DMS53 treated with DMSO at 0.1 percent for 48 hours (cell line): ENCODE results near the gene FBXW8.

Source experiments
- DNase-seq: peaks from one replicate; lab custom pipeline; 2025; ENCODE audit not compliant: unreplicated experiment; lab: John Stamatoyannopoulos, UW

The FBXW8 gene

GRCh38 chr12:116955382-116956021 lies 44.8 kb downstream of the FBXW8 start:
- DNase-seq, result peak; percentile 31

DNA sequence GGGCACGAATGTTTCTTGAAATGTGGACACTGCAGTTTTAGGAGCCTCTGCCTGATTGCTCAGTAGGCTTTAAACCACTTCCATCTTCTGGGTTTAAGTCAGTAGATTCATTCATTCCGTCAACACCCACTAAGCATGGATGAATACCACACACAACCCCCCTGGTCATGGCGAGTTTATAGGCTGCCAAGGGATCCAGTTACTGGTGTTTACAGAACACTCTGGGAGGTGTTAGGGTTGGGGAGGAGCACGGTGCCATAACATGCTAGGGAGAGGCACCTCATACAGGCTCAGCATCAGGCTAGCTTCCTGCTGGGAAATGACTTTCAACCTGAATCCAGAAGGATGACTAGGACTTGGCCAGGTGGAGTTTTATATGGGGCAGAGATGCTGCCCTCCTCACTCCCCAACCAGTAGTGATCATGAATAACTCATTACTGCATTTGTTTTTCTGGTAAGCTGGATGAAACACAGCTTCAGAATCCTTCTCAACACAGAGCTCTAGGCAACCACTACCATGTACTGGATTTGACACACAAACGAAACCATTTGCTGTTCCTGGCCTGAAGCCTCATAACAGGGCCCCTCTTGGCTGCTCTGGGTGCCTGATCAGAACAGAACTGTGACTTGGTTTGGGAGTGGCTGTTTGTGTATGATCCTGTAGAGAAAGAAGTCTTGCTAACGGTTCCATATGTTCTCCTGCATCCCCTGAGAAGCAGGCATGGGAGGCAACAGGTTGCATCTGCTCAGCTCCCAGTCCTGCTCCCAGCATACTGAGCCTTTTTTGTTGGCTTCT lies 47.9 kb downstream of the FBXW8 start:
- DNase-seq, result no peak

DNA sequence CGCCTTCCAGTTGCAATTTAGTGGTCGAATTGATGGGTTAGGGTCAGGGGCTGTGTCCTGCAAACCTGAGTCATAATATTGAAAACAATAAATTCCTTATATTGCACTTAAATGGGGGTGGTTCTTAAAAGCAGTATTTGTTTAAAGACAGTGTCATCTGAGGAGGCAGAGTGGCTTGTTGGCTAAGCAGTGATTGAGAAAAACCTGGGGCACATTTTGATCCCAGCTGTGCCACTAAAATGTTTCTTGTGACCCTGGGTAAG lies 48.4 kb downstream of the FBXW8 start:
- no peak for DNase-seq

DNA sequence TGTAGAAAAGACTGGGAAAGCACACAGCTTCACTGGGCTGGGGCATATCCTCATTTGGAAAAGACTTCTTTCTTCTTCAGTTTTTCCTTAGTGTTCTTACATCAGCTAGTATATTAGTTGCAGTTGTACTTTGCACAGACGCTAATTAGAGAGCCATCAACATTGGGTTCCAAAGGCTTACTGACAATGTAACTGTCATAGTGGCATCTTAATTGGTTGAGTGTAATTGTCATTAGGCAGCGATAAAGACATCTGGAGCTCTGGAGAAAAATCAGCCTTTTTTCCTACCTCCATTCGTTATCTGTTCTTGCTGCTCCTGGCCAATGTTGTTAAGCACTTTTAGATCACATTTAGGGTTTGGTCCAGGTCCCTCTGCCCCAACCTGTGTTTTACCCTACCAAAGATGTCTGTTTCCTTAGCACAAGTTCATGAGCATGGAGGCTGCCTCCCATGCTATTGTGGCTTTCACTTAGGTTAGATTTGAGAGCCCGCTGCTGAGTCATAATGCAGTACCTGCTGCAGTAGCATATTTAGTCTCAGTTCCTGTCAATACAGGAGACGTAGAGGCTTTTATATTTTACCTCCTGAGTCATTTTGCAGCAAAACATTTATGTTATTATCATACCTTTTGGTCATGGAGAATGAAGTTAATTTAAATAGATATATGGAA lies 49.2 kb downstream of the FBXW8 start:
- DNase-seq, result no peak

- no peak for DNase-seq
Measured at GRCh38 chr12:116962197-116962596, 51.4 kb downstream of the FBXW8 start.

DNA sequence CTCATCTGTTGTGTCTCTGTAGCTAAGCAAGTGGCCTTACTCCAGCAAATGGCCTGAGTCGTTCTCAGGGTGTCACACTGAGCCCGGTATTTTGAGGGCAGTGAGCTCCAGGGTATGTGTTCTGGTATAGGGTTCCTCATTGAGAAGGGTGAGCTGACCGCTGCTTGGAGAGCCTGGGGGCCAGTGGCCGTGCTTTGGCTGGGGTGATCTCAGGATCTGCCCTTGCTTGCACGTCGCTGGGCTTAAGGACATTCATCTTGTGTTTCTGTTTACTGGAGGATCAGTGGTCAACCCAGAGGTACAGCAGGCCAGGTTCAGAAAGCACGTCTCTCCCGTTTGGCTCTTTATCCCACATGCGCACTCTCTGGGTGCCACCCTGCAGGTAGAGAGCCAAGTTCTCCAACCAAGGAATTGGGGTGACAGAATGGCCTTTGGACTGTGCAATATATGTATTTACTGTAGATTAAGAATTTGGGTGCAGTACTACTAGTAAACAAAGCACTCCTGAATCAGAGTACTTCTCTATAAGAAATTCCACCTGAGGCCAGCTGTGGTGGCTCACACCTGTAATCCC lies 52.1 kb downstream of the FBXW8 start:
- DNase-seq, result no peak

DNA sequence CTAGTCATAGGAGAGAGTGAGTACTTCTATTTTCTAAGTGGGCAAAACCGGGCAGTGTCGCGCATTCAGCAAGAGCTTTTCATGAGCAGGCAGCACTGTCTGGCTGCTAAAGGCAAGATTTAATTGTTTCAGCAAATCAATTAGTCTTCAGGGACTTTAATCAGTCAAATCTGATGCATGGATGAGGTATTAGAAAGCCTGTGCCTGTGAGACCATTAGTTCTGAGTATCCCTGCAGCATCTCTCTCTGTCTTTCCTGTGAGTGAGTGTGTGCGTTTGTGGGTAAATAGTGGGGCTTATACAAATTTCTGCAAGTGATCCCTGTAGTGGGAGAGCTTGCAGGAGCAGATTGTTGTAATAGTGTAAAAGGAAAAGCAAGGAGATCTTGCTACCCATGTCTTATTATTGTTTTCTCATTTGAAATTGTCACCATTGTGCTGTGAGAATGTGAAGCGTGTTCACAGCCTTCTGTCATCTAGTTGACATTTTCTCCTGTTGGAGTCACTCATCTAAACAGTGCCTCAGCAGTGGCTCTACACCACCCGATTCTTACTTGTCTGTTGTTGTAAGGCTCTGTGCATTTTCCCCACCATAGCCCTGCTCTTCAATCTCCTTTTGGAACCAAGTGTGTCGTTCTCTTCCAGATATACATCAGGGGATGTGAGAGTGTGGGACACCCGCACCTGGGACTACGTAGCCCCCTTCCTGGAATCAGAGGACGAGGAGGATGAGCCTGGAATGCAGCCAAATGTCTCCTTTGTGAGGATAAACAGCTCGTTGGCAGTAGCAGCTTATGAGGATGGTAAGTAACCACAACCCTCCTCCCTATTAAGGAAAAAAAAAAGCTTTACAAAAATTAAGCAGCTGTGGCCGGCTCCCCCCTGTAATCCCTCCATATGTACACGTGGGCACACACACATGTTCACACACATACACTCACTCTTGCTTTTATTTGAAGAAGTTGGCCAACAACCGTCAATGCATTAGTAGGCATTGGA lies 53.6 kb downstream of the FBXW8 start:
- DNase-seq, result no peak

DNA sequence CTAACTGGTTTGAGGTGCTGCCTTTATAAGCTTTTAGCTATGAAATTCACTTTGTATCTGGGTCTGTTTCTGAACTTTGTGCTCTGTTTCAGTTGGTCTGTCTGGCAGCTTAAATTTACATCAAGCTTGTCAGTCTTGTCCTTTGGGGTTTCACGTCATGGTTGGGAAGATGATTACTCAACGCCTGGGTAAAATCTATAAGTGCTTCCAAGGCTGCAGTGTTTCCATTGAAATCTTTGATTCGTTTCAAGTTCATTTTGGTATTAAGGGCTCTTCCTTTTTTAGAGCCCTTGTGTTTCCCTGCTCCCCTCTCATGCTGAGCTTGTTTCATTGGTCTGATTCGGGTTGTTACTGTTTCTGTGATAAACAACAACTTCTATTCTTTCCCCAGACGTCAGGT lies 58.2 kb downstream of the FBXW8 start:
- DNase-seq, result no peak

DNA sequence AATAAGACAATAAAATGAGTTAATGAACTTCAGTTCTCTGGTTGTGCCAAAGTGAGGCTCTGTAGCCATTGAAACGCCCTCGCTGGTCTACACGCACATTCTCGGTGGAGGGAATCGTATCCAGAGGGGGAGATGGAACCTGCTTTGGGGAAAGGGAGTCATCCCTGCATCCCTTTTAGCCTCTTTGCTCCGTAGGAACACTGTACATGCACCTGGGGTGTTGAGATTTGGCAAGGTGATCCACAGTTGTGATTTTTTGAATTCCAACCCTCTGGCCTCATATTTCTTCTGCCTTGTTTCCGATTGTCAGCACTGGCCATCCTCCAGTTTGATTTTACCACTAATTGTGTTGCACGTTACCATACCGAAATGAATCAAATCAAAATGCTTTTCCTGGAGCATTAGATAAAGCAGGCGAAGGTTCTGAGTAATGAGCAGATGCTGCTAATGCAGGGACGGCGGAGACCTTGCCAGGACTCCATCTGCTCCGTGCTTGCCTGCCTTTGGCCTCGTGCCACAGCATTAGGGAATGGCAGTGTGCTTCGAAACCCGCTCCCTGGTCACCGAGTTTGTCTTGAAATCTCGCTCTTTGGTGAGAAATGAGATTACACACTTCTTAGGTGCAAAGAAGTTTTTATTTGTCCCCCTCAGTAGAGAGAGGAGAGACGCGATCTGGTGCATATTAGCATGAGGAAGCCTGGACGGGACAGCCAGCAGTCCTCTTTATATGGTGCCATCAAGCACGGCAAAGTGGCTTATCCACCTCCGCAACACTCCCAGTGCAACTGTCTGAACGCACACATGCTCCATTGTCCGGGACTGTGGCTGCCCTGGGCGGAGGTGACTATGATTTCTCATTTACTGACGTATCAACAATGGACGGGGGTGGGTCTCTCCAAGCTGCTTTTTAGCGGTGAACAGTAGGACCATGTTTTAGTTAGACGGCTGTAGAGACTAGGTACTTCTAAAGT lies 59.1 kb downstream of the FBXW8 start:
- DNase-seq, result no peak

DNA sequence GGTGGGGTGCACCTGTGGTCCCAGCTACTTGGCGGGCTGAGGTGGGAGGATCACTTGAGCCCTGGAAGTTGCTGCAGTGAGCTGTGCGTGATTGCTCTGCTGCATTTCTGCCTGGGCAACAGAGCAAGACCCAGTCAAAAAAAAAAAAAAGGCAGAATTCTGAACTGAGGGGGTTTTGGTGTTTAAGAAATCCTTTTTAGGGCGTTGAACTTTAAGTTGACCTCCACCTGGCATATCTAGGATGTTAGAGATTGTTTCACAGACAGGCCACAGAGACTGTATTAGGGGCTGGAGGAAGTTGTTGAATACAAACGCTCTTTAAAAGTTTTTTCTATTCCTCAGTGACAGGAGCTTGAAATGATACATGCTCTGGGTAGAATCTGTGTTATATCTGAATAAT lies 60.5 kb downstream of the FBXW8 start:
- DNase-seq, result no peak

GRCh38 chr12:116975779-116976393 lies 65.1 kb downstream of the FBXW8 start:
- DNase-seq, result no peak

DNA sequence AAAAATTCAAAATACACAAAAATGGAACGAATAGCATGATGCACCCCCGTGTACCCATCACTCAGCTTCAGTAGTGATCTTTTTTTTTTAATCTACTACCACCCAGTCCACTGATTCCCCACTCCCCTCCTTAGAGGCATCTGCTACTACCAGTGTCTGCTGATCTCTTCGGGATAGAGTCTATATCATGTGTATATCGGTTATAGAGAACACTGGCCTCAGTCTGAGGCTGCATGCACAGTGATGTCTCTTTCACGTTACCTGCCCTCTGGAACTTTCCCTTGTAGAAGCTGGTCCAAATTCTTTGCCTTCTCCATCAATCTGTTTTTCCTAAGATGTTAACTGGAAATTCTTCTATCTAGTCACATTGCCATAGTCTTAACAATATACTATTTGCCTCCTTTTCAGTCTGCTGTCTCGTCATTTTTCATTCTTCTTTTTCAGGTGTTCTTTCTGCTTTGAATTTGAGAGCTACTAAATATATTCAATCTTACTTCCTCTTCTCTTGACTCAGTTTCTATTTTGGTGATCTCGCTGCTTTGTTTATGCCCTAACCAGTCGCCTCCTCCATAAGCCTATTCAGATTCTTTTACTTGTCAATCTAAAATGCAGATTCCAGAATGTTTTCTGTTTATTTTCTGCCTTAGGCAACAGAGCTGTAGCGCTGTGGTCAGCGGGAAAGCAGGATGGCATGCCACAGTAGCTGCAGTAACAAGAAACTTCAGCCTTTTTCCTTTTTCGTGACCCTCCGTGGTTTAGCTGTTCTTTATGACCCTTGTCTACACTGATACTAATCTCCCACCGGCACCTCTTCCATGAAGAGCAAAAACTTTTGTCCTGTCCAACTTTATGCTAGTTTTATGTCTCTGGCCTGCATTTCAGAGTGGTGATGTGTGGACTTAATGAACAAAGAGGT lies 67.0 kb downstream of the FBXW8 start:
- no peak for DNase-seq

GRCh38 chr12:116978791-116979508 lies 68.2 kb downstream of the FBXW8 start:
- no peak for DNase-seq

DNA sequence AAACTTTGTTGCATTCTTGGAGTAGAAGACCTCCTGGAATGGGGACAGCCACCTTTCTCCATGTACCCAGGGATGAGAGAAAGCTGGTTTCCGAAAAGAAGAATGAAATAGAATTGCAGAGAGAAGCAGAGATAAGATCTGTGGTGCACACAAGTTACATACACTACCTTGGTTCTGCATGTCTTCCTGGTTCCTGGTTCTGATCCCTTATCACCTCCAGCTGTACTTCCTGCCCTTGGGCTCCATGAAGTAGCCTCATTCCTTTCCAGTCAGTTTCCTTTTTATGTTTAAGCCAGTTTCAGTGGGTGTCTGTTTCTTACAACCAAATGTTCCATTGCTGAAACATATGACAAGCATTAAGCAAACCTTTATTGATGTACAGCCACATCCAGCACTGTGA lies 69.3 kb downstream of the FBXW8 start:
- no peak for DNase-seq

DNA sequence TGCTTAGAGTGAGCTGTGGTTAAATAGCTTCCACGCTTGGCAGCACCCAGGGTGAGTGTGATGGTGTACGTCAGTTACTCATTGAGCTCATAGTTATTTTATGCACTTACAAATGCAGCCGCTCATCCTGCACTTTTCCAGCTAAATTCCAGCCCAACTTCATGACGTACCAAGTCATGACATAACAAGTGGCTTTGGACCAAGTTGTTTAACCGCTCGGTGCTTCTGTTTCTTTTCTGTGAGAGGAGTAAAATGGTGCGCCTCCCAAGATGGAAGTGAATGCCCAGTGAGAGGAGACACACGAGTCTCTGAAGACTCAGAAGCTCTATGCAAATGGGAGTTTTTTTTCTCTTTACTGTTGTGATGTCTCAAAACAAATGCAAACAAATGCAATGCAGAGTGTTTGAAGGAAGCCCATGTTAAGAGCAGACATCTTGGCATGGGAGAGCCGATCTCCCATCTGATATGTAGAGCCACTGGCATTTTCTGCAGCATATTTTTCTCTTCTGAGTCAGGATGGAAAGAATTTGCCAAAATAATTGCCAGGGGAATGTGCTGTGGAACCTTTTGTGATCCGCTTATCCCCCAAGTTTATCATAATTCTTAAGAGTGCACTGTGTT lies 72.2 kb downstream of the FBXW8 start:
- no peak for DNase-seq

DNA sequence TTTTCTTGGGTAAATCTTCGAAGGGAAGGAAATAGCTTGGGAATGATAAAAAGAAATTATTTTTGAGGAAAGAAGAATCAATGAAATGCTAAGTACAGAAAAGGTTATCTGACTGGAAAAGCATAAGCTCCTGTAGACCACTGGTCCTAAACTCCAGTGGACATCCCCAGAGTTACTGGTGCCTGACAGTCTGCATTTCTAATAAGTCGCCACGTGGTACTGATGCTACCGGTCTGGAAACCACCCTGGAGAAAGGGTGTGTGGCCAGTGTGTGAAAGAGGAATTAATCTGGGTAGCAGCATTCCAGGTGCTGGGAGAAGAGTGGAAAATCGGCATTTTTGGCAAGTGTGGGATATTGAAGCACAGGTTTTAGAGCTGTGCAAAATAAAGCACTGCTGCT lies 73.3 kb downstream of the FBXW8 start:
- no peak for DNase-seq

DNA sequence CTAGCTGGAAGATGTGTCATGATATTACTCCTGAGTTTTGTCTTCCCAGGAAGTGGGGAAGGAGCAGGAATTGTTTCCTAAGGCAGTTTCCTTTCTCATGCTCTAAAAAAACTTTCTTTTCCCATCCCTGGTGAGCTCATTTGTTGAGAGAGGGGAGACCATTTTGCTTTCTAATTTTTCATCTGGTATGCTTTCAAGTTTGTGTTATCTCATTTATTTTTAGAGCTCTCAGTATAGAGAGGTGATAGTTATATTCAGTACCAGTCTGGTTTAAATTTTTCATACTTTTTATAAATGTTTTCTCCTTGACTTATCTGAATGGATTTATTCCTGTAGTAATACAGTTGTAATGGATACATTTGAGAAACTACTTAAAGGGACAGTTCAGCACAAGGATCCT lies 79.6 kb downstream of the FBXW8 start:
- no peak for DNase-seq
